Uterus (tissue), 2 donors: ENCODE results near the gene ADGRL2.
"Not testable (repeated sequence)": the region's sequence is repeated elsewhere in the genome, so short reads cannot be mapped to it uniquely, and the experiment has no call there.

Experiments
- CTCF ChIP-seq, 4 experiments: fragments of 200-600 bp in 2 of 4; fragments of 450-650 bp in 2 of 4; sonication (generic) in 2 of 4; IDR thresholded peaks; one replicate each; pipeline ENCODE4 v1.5.1; 2016 to 2019; ENCODE audit warnings: antibody characterized with exemption in 4 of 4, mild to moderate bottlenecking in 2 of 4, moderate library complexity in 1 of 4
- POLR2A ChIP-seq, 2 donors: fragments of 450-650 bp; IDR thresholded peaks; one replicate each; pipeline ENCODE4 v1.6.1; 2016; ENCODE audit warnings: antibody characterized with exemption in 2 of 2, mild to moderate bottlenecking in 1 of 2, moderate library complexity in 1 of 2

GRCh38 chr1:81871091-81871490 is 70.4 kb downstream of the ADGRL2 start:
- TF ChIP-seq CTCF, POLR2A (IDR thresholded peaks at IDR 0.05): not testable (repeated sequence)
